Colonic mucosa (tissue), 4 donors: ENCODE data around the gene CA7. TPM values are rescaled to one million over a fixed set of nuclear protein-coding genes. Genes with fewer than 3 reads are reported as not detected.
A peak's percentile ranks its signal among the peaks of the same experiment; 100 is the strongest.

ENCODE experiments used
- DNase-seq: peaks from one replicate; pipeline ENCODE4 v3.0.0-alpha.2; 2020
- H3K27ac ChIP-seq: fragments of 200-600 bp; one replicate; pipeline ENCODE4 v1.8.0; 2021
- H3K27me3 ChIP-seq: fragments of 200-600 bp; one replicate; pipeline ENCODE4 v1.8.0; 2021
- H3K36me3 ChIP-seq: fragments of 200-600 bp; one replicate; pipeline ENCODE4 v1.8.0; 2021
- H3K4me1 ChIP-seq: fragments of 200-600 bp; one replicate; pipeline ENCODE4 v1.8.0; 2021; ENCODE audit warnings: mild to moderate bottlenecking
- H3K4me3 ChIP-seq: fragments of 200-600 bp; one replicate; pipeline ENCODE4 v1.8.0; 2021
- H3K9ac ChIP-seq, 2 donors: one replicate each; pipeline ENCODE4 v1.7.0; 2013; ENCODE audit warnings: control low read depth in 2 of 2, low read depth in 2 of 2, low read length in 2 of 2
- H3K9me3 ChIP-seq: fragments of 200-600 bp; one replicate; pipeline ENCODE4 v1.8.0; 2021
- intact Hi-C: fragments of 100-400 bp; cut with DNase I; formaldehyde crosslinking; loops from one replicate; pipeline ENCODE4 v1.14.1; 2022
- total RNA-seq, 2 donors: library from RNA; stranded (reverse); fragmentation: NEBNext Ultra II Directional in 1 of 2; extraction: Animal tissue kit (Norgen Biotek cat#: 25700) in 1 of 2; gene quantifications; one replicate each; pipeline ENCODE4 v1.2.1, GENCODE V29; 2021
- TF ChIP-seq, protein P1 (sequence below): fragments of 200-600 bp; IDR thresholded peaks from one replicate; pipeline ENCODE4 v1.8.0; 2022; ENCODE audit warnings: antibody characterized with exemption, mild to moderate bottlenecking
- donor health status: healthy.
- donor health status: DM: no; HTN: no; CAD: no.
- donor health status: DM: no; HTN: no; CAD: no.

The CA7 gene
- total RNA-seq, 2 donors from 2014 or later, result 46.2 to 120 TPM

DNA sequence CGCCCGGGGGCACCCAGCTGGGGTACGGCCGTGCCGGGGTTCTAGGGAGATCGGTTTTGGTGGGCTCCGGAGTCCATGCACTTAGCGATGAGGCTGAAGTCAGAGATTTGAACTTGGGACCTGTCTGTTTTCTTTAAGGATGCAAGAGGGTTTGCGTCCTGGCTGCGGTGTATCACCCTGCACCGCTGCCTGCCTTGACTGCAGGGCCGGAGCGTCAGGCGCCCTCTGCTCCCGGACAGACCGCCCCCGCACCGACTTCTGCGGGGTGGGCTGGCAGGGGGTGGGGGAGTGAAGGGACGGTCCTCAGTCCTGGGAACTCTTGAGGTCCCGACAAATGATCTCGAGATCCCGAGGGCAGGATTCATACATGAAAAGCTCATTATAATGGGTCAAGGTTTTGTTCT, 36.8 kb downstream of the CA7 start:
- peaks cover 4% of the 10 kb centered on the region for H3K4me1 ChIP-seq
- peak overlapping the region; percentile 68 to 90 for H3K9ac ChIP-seq
- intact Hi-C loops, result no loop called here
- no peak for DNase-seq
- H3K36me3 ChIP-seq, result peaks cover 5% of the 10 kb centered on the region
- no peaks in the 10 kb centered on the region for H3K9me3 ChIP-seq
- no peaks in the 10 kb centered on the region for H3K27me3 ChIP-seq
- TF ChIP-seq, protein P1, sequence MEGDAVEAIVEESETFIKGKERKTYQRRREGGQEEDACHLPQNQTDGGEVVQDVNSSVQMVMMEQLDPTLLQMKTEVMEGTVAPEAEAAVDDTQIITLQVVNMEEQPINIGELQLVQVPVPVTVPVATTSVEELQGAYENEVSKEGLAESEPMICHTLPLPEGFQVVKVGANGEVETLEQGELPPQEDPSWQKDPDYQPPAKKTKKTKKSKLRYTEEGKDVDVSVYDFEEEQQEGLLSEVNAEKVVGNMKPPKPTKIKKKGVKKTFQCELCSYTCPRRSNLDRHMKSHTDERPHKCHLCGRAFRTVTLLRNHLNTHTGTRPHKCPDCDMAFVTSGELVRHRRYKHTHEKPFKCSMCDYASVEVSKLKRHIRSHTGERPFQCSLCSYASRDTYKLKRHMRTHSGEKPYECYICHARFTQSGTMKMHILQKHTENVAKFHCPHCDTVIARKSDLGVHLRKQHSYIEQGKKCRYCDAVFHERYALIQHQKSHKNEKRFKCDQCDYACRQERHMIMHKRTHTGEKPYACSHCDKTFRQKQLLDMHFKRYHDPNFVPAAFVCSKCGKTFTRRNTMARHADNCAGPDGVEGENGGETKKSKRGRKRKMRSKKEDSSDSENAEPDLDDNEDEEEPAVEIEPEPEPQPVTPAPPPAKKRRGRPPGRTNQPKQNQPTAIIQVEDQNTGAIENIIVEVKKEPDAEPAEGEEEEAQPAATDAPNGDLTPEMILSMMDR, result no peak
- no peak overlapping the region for H3K27ac ChIP-seq
- H3K4me3 ChIP-seq, result peak overlapping the region; percentile 82

- H3K36me3 ChIP-seq, result peaks cover 5% of the 10 kb centered on the region
- peak overlapping the region; percentile 82 for H3K4me3 ChIP-seq
- H3K9ac ChIP-seq, result no peak overlapping the region
- no peak overlapping the region for H3K27ac ChIP-seq
- TF ChIP-seq, protein P1, result no peak
- no peaks in the 10 kb centered on the region for H3K27me3 ChIP-seq
- H3K4me1 ChIP-seq, result peaks cover 4% of the 10 kb centered on the region
- DNase-seq, result no peak
- H3K9me3 ChIP-seq, result no peaks in the 10 kb centered on the region
- intact Hi-C loops, result no loop called here
Observed at GRCh38 chr16:66881560-66881959, 37.3 kb downstream of the CA7 start.

GRCh38 chr16:66881964-66882508, 37.8 kb downstream of the CA7 start:
- H3K4me3 ChIP-seq, result no peak overlapping the region

DNA sequence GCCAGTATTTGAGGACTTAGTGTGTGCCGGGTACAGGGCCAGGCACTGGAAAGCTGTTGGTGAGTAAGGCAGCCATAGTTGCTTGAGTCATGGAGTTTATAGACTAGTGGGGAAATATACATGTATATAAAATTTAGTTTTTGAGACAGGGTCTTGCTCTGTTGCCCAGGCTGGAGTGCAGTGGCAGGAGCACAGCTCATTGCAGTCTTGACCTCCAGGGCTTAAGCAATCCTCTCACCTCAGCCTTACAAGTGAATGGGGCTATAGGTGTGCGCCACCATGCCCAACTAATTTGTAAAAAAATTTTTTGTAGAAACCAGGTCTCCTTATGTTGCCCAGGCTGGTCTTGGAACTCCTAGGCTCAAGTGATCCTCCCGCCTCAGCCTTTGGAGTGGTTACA, 38.5 kb downstream of the CA7 start:
- peaks cover 4% of the 10 kb centered on the region for H3K4me1 ChIP-seq
- no peaks in the 10 kb centered on the region for H3K9me3 ChIP-seq
- peaks cover 5% of the 10 kb centered on the region for H3K36me3 ChIP-seq
- no peaks in the 10 kb centered on the region for H3K27me3 ChIP-seq
- H3K9ac ChIP-seq, result no peak overlapping the region
- intact Hi-C loops, result no loop called here
- no peak for DNase-seq
- TF ChIP-seq, protein P1, result no peak
- no peak overlapping the region for H3K4me3 ChIP-seq
- no peak overlapping the region for H3K27ac ChIP-seq

More at GRCh38 chr16:66881964-66882508, 37.8 kb downstream of the CA7 start:
- H3K27ac ChIP-seq, result no peak overlapping the region
- H3K9ac ChIP-seq, result no peak overlapping the region
- TF ChIP-seq, protein P1, result no peak
- peaks cover 4% of the 10 kb centered on the region for H3K4me1 ChIP-seq
- DNase-seq, result no peak
- no peaks in the 10 kb centered on the region for H3K27me3 ChIP-seq
- H3K9me3 ChIP-seq, result no peaks in the 10 kb centered on the region
- intact Hi-C loops, result no loop called here
- H3K36me3 ChIP-seq, result peaks cover 5% of the 10 kb centered on the region

- Histone ChIP-seq H3K4me1 (peaks cover 4% of the 10 kb centered on the region), H3K4me3 (no peak overlapping the region), H3K9ac (no peak overlapping the region), H3K27ac (no peak overlapping the region), H3K36me3 (peaks cover 5% of the 10 kb centered on the region), H3K9me3 (no peaks in the 10 kb centered on the region), H3K27me3 (no peaks in the 10 kb centered on the region)
- DNase-seq, result no peak
- intact Hi-C loops, result no loop called here
- TF ChIP-seq, protein P1, result no peak
Observed at GRCh38 chr16:66885491-66885890, 41.3 kb downstream of the CA7 start.
